ENCODE data around the gene PTPN22.

The PTPN22 gene

GRCh38 chr1:113871597-113872113 lies at the start of gene PTPN22:
Gene PTPN22 (minus strand): TSS chr1:113871712.
- peak; percentile 63 to 81 for DNase-seq

GRCh38 chr1:113918243-113918642 lies 46.7 kb upstream of the PTPN22 start:
- DNase-seq, result no peak

GRCh38 chr1:113917400-113918082 lies 46.0 kb upstream of the PTPN22 start:
- DNase-seq, result no peak

GRCh38 chr1:113916974-113917373 lies 45.5 kb upstream of the PTPN22 start:
- no peak for DNase-seq

- DNase-seq, result no peak
These were observed 42.6 kb upstream of the PTPN22 start for GRCh38 chr1:113913887-113914664.

GRCh38 chr1:113913312-113913668 lies 41.8 kb upstream of the PTPN22 start:
- no peak for DNase-seq

- no peak for DNase-seq
These were observed 41.2 kb upstream of the PTPN22 start for GRCh38 chr1:113912594-113913311.

- no peak for DNase-seq
These were observed 33.9 kb upstream of the PTPN22 start for GRCh38 chr1:113905435-113905861.

- peak; percentile 99 to 100 for DNase-seq
These were observed 33.3 kb upstream of the PTPN22 start, which contains the start of the genes AP4B1 and DCLRE1B for GRCh38 chr1:113904674-113905434. Gene AP4B1 (minus strand): TSS chr1:113904799. CDS start chr1:113904717, 82 bp downstream. Gene DCLRE1B (plus strand): TSS chr1:113905326. CDS start chr1:113905587, 261 bp downstream.

GRCh38 chr1:113904293-113904673 lies 32.8 kb upstream of the PTPN22 start:
- DNase-seq, result peak; percentile 53 to 73

- DNase-seq, result peak in 1 of 2 donors; percentile 9
These were observed 32.2 kb upstream of the PTPN22 start for GRCh38 chr1:113903501-113904292.

- DNase-seq, result no peak
These were observed 29.7 kb upstream of the PTPN22 start for GRCh38 chr1:113901191-113901590.

GRCh38 chr1:113899111-113899510 lies 27.6 kb upstream of the PTPN22 start:
- DNase-seq, result no peak

- peak; percentile 14 to 44 for DNase-seq
These were observed 26.8 kb upstream of the PTPN22 start for GRCh38 chr1:113898241-113898814.

GRCh38 chr1:113895961-113896360 lies 24.4 kb upstream of the PTPN22 start:
- DNase-seq, result no peak

- no peak for DNase-seq
These were observed 23.6 kb upstream of the PTPN22 start for GRCh38 chr1:113895098-113895497.

- no peak for DNase-seq
These were observed 21.8 kb upstream of the PTPN22 start for GRCh38 chr1:113893267-113893666.

GRCh38 chr1:113891631-113892220 lies 20.2 kb upstream of the PTPN22 start:
- DNase-seq, result no peak

- no peak for DNase-seq
These were observed 19.3 kb upstream of the PTPN22 start for GRCh38 chr1:113890816-113891215.

- DNase-seq, result no peak
These were observed 16.1 kb upstream of the PTPN22 start, which contains the start of gene BCL2L15 for GRCh38 chr1:113887402-113888175. Gene BCL2L15 (minus strand): TSS chr1:113887581. CDS start chr1:113887375, 206 bp downstream.

Data from inflammatory macrophage treated with lipopolysaccharide for 1 hour (primary cell).